GM19193 (cell line): ENCODE results near the gene MTX3.

Source experiments
- POLR2A ChIP-seq: IDR thresholded peaks from 4 replicates; pipeline ENCODE4 v1.6.1; 2011; ENCODE audit not compliant: insufficient read depth, insufficient read length; ENCODE audit errors: extremely low read depth

MTX3 gene

GRCh38 chr5:79932510-79933504, 58.3 kb downstream of the MTX3 start:
- TF ChIP-seq POLR2A: no peak

- no peak for TF ChIP-seq POLR2A
Observed at GRCh38 chr5:79931866-79932265, 59.2 kb downstream of the MTX3 start.

GRCh38 chr5:79931409-79931808, 59.7 kb downstream of the MTX3 start:
- TF ChIP-seq POLR2A: no peak

GRCh38 chr5:79929095-79929494, 62.0 kb downstream of the MTX3 start:
- TF ChIP-seq POLR2A: no peak
